ENCODE measurements around the gene AKAP17A.

DNA sequence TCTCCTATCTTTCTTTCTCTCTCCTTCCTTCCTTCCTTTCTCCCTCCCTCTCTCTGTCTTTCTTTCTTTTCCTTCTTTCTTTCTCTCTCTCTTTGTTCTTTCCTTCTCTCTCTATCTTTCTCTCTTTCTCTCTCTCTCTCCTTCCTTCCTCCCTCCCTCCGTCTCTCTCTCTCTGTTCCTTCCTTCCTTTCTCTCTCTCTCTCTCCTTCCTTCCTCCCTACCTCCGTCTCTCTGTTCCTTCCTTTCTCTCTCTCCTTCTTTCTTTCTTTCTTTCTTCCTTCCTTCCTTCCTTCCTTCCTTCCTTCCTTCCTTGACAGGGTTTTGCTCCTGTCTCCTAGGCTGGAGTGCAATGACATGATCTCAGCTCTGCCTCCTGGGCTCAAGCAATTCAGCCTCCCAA lies 30.2 kb upstream of the AKAP17A start:
- no peak for TF ChIP-seq CTCF (IDR thresholded peaks at IDR 0.05 in 2 of 3, conservative IDR thresholded peaks at IDR 0.05 in 1 of 3; ENCODE audit: borderline replicate concordance in 1 of 3, insufficient read depth in 1 of 3, low read depth in 2 of 3, low read length in 2 of 3)
- no peak for TF ChIP-seq ELF1 (IDR thresholded peaks at IDR 0.05; ENCODE audit: borderline replicate concordance, low read depth)
